Subcutaneous adipose tissue (tissue), 4 donors: ENCODE measurements around the gene LCE1E. TPM values are rescaled to one million over a fixed set of nuclear protein-coding genes. Genes with fewer than 3 reads are reported as not detected.

Source experiments
- CTCF ChIP-seq: fragments of 450-650 bp; IDR thresholded peaks from one replicate; pipeline ENCODE4 v1.5.1; 2016; ENCODE audit warnings: low read depth, mild to moderate bottlenecking, control low read depth, antibody characterized with exemption, moderate library complexity
- total RNA-seq, 4 donors: library from RNA; depleted of rRNA; stranded (reverse); fragments of >200 nt; gene quantifications; one replicate each; pipeline ENCODE4 v1.1.0, GENCODE V29; 2016

LCE1E gene
- total RNA-seq, 4 donors from 2014 or later, result not detected

GRCh38 chr1:152817309-152817708 is 31.3 kb downstream of the LCE1E start:
- no peak for TF ChIP-seq CTCF

GRCh38 chr1:152823294-152823693 is 37.2 kb downstream of the LCE1E start:
- no peak for TF ChIP-seq CTCF

- TF ChIP-seq CTCF, result no peak
Measured at GRCh38 chr1:152824964-152825363, 38.9 kb downstream of the LCE1E start.

- no peak for TF ChIP-seq CTCF
Measured at GRCh38 chr1:152827173-152827572, 41.1 kb downstream of the LCE1E start, which contains the start of gene LCE1A. Gene LCE1A (plus strand): TSS chr1:152827473. CDS start chr1:152827473, 0 bp downstream.

GRCh38 chr1:152836870-152837269 is 50.8 kb downstream of the LCE1E start:
- TF ChIP-seq CTCF, result no peak

Other genes starting within 250 kb of the LCE1E start
- not detected for gene LCE3E, start 219.5 kb upstream of the LCE1E start, total RNA-seq
- gene LCE3D, start 205.7 kb upstream of the LCE1E start, total RNA-seq, result not detected
- not detected for gene LCE3C, start 186.0 kb upstream of the LCE1E start, total RNA-seq
- gene LCE3B, start 172.4 kb upstream of the LCE1E start, total RNA-seq, result not detected
- not detected for gene LCE3A, start 163.2 kb upstream of the LCE1E start, total RNA-seq
- not detected for gene LCE2D, start 122.9 kb upstream of the LCE1E start, total RNA-seq
- gene LCE2C, start 111.0 kb upstream of the LCE1E start, total RNA-seq, result not detected
- not detected for gene LCE2B, start 100.1 kb upstream of the LCE1E start, total RNA-seq
- not detected for gene LCE2A, start 87.9 kb upstream of the LCE1E start, total RNA-seq
- gene LCE4A, start 78.1 kb upstream of the LCE1E start, total RNA-seq, result not detected
- not detected for gene KPRP, start 28.2 kb upstream of the LCE1E start, total RNA-seq
- not detected for gene LCE1F, start 11.1 kb upstream of the LCE1E start, total RNA-seq
- gene LCE1D, start 10.5 kb downstream of the LCE1E start, total RNA-seq, result not detected
- not detected for gene LCE1C, start 20.4 kb downstream of the LCE1E start, total RNA-seq
- gene LCE1B, start 25.7 kb downstream of the LCE1E start, total RNA-seq, result not detected
- not detected for gene LCE1A, start 41.2 kb downstream of the LCE1E start, total RNA-seq
- not detected for gene LCE6A, start 56.6 kb downstream of the LCE1E start, total RNA-seq
- not detected for gene LCE7A, start 73.7 kb downstream of the LCE1E start, total RNA-seq
- not detected for gene SMCP, start 92.1 kb downstream of the LCE1E start, total RNA-seq
- gene IVL, start 122.3 kb downstream of the LCE1E start, total RNA-seq, result not detected
- not detected for gene SPRR5, start 160.9 kb downstream of the LCE1E start, total RNA-seq
- gene SPRR4, start 184.4 kb downstream of the LCE1E start, total RNA-seq, result not detected
- not detected for gene SPRR1A, start 197.8 kb downstream of the LCE1E start, total RNA-seq
- not detected for gene SPRR3, start 215.5 kb downstream of the LCE1E start, total RNA-seq
- gene SPRR1B, start 244.9 kb downstream of the LCE1E start, total RNA-seq, result not detected